HEK293T (cell line): Measurements from ENCODE around the gene GRIN3B.

Experiments
- CTBP1 ChIP-seq: fragments of 450-650 bp; IDR thresholded peaks from 2 replicates; pipeline ENCODE4 v1.6.1; 2016; ENCODE audit warnings: borderline replicate concordance
- FOXK2 ChIP-seq: fragments of 450-650 bp; IDR thresholded peaks from 2 replicates; pipeline ENCODE4 v1.6.1; 2016; ENCODE audit warnings: mild to moderate bottlenecking
- FOXM1 ChIP-seq: fragments of 450-650 bp; IDR thresholded peaks from 2 replicates; pipeline ENCODE4 v1.6.1; 2017; ENCODE audit warnings: mild to moderate bottlenecking, borderline replicate concordance
- L3MBTL2 ChIP-seq: fragments of 450-650 bp; conservative IDR thresholded peaks from 2 replicates; pipeline ENCODE4 v1.6.1; 2016; ENCODE audit warnings: mild to moderate bottlenecking

DNA sequence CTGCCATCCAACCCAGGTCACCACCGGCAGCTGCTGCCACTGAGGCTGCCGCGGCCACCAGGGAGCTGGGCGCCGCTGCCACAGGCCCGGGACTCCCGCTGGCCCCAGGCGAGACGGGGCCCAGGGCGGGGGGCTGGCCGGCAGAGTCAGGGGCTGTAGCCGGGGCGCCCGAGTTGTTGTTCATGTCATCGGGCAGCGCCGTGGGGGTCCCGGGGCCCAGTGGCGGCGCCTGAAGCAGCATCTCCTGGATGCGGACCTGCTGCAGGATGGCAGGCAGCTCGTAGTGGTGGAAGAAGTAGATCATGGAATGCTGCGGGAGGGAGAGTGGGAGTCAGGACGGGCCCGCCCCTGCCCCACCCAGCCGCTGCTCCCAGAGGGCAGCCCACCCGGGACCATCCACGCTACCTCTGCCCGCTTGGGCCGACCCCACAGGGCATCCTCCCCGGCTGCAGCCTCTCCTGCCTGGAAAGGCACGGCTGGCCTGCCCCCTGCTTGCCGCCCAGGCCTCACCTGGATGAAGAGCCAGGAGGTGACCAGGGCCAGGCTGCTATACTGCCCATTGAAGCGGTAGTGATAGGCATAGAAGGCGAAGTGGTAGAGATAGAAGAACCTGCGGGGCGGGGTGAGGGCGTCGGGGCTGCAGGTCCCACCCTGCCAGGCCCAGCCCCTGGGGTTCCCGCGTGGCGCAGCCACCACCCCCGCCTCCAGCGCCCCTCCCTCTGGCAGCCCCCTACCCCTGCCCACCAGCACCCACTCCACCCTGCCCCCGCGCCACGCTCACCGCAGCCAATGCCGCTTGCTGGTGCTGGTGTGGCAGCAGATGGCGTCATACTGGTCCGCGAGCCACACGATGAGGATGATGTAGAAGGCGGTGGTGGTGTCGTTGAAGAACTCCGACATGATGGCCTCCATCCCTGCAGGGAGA lies 10.6 kb downstream of the GRIN3B start:
- no peak for TF ChIP-seq FOXM1
- TF ChIP-seq L3MBTL2: no peak
- TF ChIP-seq FOXK2: no peak
- TF ChIP-seq CTBP1: no peak
